HTERT RPE-1 (cell line): Measurements from ENCODE around the gene ANO5.
"Not testable (repeated sequence)": the region's sequence is repeated elsewhere in the genome, so short reads cannot be mapped to it uniquely, and the experiment has no call there.

Source experiments
- in situ Hi-C: fragments of 300-500 bp; cut with MboI; formaldehyde crosslinking; loops from 4 replicates; pipeline ENCODE4 v1.14.3; 2020; ENCODE audit warnings: low sequenced_read_pairs

ANO5 gene

GRCh38 chr11:22197139-22198005 lies 4.5 kb downstream of the ANO5 start:
- in situ Hi-C loops, result no loop called here

- in situ Hi-C loops, result no loop called here
Measured at GRCh38 chr11:22199243-22199642, 6.4 kb downstream of the ANO5 start.

GRCh38 chr11:22203281-22203680 lies 10.4 kb downstream of the ANO5 start:
- in situ Hi-C loops, result no loop called here

DNA sequence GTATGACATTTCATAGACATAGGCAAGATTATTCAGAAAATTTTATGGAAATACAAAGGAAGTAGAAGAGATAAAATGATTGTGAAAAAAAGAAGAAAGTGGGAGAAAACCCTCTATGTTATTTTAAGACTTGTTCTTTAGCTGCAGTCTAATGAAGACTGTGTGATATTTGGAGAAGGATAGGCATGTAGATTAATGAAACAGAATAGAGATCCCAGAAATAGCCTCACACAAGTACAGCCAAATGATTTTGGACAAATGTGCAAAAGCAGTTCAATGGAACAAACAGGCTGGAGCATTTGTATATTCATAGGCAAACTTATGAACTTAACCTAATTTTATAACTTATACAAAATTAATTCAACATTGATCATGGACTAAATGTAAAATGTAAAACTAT lies 14.3 kb downstream of the ANO5 start:
- in situ Hi-C loops, result no loop called here

DNA sequence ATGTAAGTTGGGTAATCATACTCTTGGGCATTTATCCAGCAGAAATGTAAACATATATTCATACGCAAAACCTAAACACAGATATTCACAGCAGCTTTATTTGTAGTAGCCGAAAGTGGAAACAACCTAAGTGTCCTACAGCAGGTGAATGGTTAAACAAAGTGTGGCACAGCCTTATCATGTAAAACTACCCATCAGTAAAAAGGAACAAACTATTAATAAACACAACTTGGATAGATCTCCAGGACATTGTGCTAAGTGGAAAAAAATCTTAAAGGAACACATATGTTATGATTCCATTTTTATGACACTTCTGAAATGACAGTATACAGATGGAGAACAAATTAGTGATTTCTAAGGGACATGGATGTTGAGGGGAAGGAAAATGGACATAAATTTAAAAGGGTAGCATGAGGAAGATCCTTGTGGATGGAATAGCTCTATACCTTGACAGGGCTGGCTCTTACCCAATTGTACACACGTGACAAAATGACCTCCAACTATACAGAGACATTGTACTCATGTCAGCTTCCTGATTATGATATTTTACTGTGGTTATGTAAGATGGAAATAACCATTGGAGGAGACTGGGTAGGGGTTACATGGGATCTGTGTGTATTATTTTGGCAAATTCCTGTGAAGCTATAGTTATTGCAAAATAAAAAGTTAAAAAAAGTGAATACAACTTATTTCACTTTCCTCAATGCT lies 15.4 kb downstream of the ANO5 start:
- in situ Hi-C loops, result no loop called here

DNA sequence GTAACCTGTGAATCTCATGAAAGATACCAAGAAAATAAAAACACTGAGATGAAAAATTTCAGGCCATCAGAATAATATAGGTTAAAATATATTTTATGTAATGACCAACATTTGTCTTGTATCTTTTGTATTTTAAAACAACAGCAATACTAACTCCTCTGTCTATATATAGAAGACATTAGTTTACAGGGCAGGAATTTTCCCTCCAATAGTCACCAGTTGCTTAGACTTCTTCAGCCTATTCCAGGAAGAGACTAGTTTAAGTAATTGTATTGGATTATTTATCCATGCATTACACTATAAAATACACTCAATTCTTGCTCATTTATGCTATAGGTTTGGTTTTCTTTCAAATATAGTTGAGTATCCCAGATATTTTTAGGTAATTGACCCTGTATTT lies 24.1 kb downstream of the ANO5 start:
- in situ Hi-C loops, result no loop called here

DNA sequence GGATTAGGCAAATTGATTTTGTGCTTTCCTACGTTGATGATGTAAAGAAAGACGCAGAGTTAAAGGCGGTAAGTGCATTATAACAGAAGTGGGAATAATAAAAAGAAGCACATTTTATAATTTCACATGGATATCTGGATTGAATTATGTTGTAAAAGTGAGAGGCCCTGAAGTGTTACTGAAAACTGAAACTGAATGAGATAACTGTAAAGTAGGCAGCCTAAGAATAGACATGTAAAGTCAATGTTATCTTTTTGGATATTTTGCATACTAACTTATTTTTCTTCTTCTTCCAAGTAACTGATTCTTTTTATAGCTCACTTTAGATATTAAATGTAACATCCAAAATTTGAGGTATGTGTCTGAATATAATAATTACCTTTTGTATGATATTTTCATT lies 28.3 kb downstream of the ANO5 start:
- in situ Hi-C loops, result no loop called here

- in situ Hi-C loops, result no loop called here
Measured at GRCh38 chr11:22225190-22225589, 32.3 kb downstream of the ANO5 start.

DNA sequence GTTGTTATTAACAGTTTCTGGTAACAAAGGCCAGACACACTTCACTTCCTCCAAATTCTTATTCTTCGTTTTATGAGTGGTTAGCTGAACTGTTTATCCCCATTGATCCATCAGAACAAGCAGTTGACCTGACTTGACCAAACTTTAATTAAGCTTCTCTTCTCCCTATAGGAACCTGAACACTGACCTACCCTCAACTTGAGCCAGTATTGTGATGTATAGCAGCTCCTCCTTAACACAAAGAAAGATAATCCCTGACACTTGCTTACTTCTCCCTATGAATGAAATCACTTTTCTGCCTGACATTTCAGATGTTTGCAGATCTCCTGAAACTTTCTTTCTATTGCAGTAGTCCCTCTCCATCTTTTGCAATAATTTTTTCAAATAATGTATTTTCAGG lies 41.9 kb downstream of the ANO5 start:
- in situ Hi-C loops, result no loop called here

- in situ Hi-C loops, result no loop called here
Measured at GRCh38 chr11:22244986-22245592, 52.2 kb downstream of the ANO5 start.

- in situ Hi-C loops, result no loop called here
Measured at GRCh38 chr11:22246992-22247391, 54.1 kb downstream of the ANO5 start.

GRCh38 chr11:22249871-22250270 lies 57.0 kb downstream of the ANO5 start:
- in situ Hi-C loops, result no loop called here

GRCh38 chr11:22256876-22257275 lies 64.0 kb downstream of the ANO5 start:
- in situ Hi-C loops, result no loop called here

GRCh38 chr11:22263613-22264012 lies 70.7 kb downstream of the ANO5 start:
- in situ Hi-C loops, result no loop called here

DNA sequence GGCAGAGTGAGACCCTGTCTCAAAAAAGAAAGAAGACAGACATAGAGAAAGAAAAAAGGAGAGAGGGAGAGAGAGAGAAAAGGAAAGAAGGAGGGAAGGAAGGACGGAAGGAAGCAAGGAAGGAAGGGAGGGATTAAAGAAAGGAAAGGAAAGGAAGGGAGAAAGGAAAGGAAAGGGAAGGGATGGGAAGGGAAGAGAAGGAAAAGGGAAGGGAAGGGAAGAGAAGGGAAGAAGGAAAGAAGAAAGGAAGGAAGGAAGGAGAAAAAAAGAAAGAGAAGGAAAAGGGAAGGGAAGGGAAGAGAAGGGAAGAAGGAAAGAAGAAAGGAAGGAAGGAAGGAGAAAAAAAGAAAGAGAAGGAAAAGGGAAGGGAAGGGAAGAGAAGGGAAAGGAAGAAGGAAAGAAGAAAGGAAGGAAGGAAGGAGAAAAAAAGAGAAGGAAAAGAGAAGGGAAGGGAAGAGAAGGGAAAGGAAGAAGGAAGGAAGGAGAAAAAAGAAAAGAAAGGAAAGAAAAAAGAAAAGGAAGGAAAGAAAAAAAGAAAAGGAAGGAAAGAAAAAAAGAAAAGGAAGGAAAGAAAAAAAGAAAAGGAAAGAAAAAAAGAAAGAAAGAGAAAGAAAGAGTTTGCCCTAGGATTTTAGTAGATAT lies 76.2 kb downstream of the ANO5 start:
- in situ Hi-C loops, result not testable (repeated sequence)

DNA sequence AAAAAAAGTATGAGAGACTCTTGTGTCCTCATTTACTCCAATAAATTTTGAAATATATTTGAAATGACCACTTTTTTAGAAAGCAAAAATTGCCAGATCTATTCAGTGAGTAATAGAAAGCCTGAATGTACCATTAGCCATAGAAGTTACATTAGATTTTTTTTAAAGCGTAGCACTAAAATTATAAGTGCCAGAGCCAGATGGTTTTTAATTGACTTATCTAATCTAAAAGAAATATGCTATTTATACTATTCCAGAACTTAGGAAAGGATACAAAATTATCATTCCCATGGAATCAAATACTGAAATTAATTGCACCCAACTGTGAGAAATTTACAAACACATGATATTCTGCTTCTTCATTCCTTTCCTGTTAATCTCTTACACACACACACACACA lies 80.9 kb downstream of the ANO5 start:
- in situ Hi-C loops, result no loop called here

DNA sequence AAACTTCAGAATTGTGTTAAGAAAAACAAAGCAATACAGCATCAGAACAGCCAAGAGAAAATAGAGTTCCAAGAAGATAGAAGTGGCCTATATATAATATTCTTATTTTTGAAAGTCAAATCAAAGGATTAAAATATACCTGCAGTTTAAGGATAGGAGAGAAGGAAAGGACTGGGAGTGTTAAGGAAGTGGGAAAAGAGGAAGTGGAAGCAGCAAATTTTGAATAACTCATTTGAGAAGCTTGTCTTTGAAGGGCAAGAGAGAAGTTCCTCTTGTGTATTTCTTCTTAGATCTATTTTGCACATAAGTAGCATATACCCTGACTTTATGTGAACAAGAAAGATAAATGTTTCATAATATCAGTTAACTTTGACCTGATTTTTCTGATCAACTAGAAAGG lies 82.7 kb downstream of the ANO5 start:
- in situ Hi-C loops, result no loop called here

DNA sequence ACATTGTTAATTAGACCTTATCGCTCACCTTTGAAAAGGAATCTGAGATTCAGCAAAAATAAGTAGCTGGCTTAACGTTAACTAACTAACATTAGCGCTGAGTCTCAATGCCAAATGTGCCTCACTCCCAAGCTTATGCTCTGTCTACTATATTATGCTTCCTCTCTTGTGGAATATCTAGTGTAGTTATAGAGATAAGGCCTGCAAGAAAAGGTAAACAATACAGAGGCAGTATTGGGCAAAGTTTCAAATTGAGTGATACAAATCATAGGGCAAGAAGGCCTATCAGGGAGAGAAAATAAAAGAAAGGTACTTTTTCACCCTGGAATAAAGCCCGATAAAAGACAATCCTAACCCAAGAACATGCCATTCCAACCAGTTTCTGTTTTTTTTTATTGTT lies 83.7 kb downstream of the ANO5 start:
- in situ Hi-C loops, result no loop called here

- in situ Hi-C loops, result not testable (repeated sequence)
Measured at GRCh38 chr11:22284991-22285390, 92.1 kb downstream of the ANO5 start.

DNA sequence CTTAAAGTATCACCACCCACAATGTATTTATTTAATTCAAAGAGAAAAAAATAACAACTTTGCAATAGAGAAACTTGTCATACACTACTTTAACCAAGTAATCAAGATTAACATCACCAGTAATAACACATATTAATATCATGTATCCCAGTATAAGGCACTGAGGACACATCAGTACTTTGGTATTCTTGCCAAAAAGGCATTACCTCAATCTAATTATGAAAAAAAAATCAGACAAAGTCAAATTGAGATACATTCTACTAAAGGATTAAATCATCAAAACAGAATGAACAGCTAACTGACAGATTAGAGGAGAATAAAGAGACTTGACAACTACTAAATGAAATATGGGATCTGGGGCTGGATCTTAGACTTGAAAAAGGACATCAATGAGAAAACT lies 109.5 kb downstream of the ANO5 start:
- in situ Hi-C loops, result no loop called here

GRCh38 chr11:22304337-22304961 lies 111.6 kb downstream of the ANO5 start:
- in situ Hi-C loops, result no loop called here
